ENCODE results near the gene XIRP1.

GRCh38 chr3:39211332-39212130, 19.1 kb upstream of the XIRP1 start:
- no peak for TF ChIP-seq CTCF (conservative IDR thresholded peaks at IDR 0.05 in 1 of 2, IDR thresholded peaks at IDR 0.05 in 1 of 2; ENCODE audit: low read depth in 1 of 2, low read length in 2 of 2)
- no peak for TF ChIP-seq EZH2 (IDR thresholded peaks at IDR 0.05; ENCODE audit: low read length, missing control alignments)

Measured in fibroblast of lung (primary cell).